ENCODE results near the gene ARGLU1.

The ARGLU1 gene

GRCh38 chr13:106594980-106595379 is 27.0 kb upstream of the ARGLU1 start:
- Histone ChIP-seq H3K9me3 (ENCODE audit: low read depth, low read length) (no peaks in the 10 kb centered on the region), H3K4me3 (no peak overlapping the region), H3K27ac (no peak overlapping the region), H3K36me3 (ENCODE audit: insufficient read depth, low read length) (no peaks in the 10 kb centered on the region), H3K9ac (ENCODE audit: insufficient read length) (no peak overlapping the region)
- no peak for DNase-seq (ENCODE audit: low read depth, low spot score)
- no peak for TF ChIP-seq FOXP2 (optimal IDR thresholded peaks at IDR 0.05; ENCODE audit: control extremely low read depth, extremely low read length, insufficient read depth)
- no peak for TF ChIP-seq POLR2AphosphoS5 (IDR thresholded peaks at IDR 0.05; ENCODE audit: borderline replicate concordance, low read depth, low read length)
- no peak for TF ChIP-seq EZH2 (IDR thresholded peaks at IDR 0.05)

- Histone ChIP-seq H3K27ac (no peak overlapping the region), H3K9me3 (ENCODE audit: low read depth, low read length) (no peaks in the 10 kb centered on the region), H3K36me3 (ENCODE audit: insufficient read depth, low read length) (no peaks in the 10 kb centered on the region), H3K9ac (ENCODE audit: insufficient read length) (no peak overlapping the region), H3K4me3 (no peak overlapping the region)
- TF ChIP-seq EZH2 (IDR thresholded peaks at IDR 0.05) = no peak
- no peak for TF ChIP-seq FOXP2 (optimal IDR thresholded peaks at IDR 0.05; ENCODE audit: control extremely low read depth, extremely low read length, insufficient read depth)
- TF ChIP-seq POLR2AphosphoS5 (IDR thresholded peaks at IDR 0.05; ENCODE audit: borderline replicate concordance, low read depth, low read length) = no peak
- DNase-seq (ENCODE audit: low read depth, low spot score) = no peak
These were observed 25.2 kb upstream of the ARGLU1 start for GRCh38 chr13:106593132-106593531.

DNA sequence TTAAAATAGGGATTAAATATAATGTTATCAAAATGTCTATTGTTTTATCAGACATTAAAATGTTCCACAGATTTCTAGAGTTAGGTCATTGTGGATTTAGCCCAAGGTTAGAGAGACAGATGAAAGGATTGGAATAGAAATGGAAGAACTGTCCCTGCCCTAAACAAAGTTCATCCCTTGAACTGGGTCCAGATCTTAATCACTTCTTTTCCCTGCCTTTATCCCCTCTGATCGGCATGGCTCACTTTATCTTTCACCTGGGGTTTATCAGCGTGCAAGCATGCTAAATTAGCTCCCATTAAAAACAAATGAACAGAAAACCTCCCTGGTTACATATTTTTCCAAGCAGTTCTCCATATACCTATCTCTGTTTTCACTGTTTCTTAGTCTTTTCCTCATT is 23.4 kb upstream of the ARGLU1 start:
- Histone ChIP-seq H3K27ac (no peak overlapping the region), H3K36me3 (ENCODE audit: insufficient read depth, low read length) (no peaks in the 10 kb centered on the region), H3K9ac (ENCODE audit: insufficient read length) (no peak overlapping the region), H3K4me3 (no peak overlapping the region), H3K9me3 (ENCODE audit: low read depth, low read length) (no peaks in the 10 kb centered on the region)
- no peak for TF ChIP-seq FOXP2 (optimal IDR thresholded peaks at IDR 0.05; ENCODE audit: control extremely low read depth, extremely low read length, insufficient read depth)
- DNase-seq (ENCODE audit: low read depth, low spot score) = no peak

DNA sequence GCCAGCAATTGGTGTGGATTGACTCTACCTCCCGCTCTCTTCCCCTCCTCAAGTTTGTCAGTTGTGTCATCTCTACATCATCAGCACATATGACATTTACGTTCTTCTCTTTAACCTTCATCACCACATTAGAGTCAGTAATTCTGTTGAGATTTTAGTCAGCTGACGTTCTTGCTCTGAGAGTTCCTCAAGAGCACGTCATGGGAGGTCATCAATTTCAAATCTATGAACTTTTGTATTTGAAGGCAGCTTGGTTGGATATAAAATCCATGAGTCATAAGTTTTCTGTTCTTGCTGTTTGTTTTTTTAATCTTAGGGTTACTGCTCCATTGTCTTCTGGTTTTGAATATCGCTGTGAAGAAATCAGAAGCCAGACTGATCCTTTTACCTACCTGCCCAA is 21.8 kb upstream of the ARGLU1 start:
- Histone ChIP-seq H3K9me3 (ENCODE audit: low read depth, low read length) (no peaks in the 10 kb centered on the region), H3K9ac (ENCODE audit: insufficient read length) (no peak overlapping the region), H3K4me3 (no peak overlapping the region), H3K36me3 (ENCODE audit: insufficient read depth, low read length) (no peaks in the 10 kb centered on the region), H3K27ac (no peak overlapping the region)
- TF ChIP-seq EZH2 (IDR thresholded peaks at IDR 0.05) (no peak), POLR2AphosphoS5 (IDR thresholded peaks at IDR 0.05; ENCODE audit: borderline replicate concordance, low read depth, low read length) (no peak)
- no peak for DNase-seq (ENCODE audit: low read depth, low spot score)

- Histone ChIP-seq H3K9ac (ENCODE audit: insufficient read length) (no peak overlapping the region), H3K4me3 (no peak overlapping the region), H3K9me3 (ENCODE audit: low read depth, low read length) (no peaks in the 10 kb centered on the region), H3K27ac (no peak overlapping the region), H3K36me3 (ENCODE audit: insufficient read depth, low read length) (no peaks in the 10 kb centered on the region)
- TF ChIP-seq POLR2AphosphoS5 (IDR thresholded peaks at IDR 0.05; ENCODE audit: borderline replicate concordance, low read depth, low read length) = no peak
- no peak for TF ChIP-seq EZH2 (IDR thresholded peaks at IDR 0.05)
- no peak for TF ChIP-seq FOXP2 (optimal IDR thresholded peaks at IDR 0.05; ENCODE audit: control extremely low read depth, extremely low read length, insufficient read depth)
- no peak for DNase-seq (ENCODE audit: low read depth, low spot score)
These were observed 20.4 kb upstream of the ARGLU1 start for GRCh38 chr13:106588367-106588766.

DNA sequence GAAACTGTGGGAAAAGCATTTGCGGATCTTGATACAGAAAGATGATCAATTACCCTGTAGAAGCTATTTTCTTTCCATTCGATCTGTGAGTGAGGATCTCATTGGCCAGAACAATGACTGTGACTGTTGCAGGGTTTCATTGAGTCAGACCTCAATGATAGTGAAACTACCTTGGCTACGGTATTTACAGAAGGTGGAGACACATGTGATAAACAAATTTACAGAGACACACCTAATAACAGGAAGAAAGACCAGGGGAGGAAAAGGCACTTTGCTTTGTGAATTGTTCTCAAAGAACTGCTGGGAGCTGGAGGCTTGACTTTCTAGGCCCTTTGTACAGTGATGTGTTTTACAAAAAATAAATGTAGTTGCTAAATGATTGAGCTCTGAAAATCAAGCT is 19.9 kb upstream of the ARGLU1 start:
- no peak overlapping the region for H3K4me3 ChIP-seq
- TF ChIP-seq EZH2 (IDR thresholded peaks at IDR 0.05) (no peak), POLR2AphosphoS5 (IDR thresholded peaks at IDR 0.05; ENCODE audit: borderline replicate concordance, low read depth, low read length) (no peak), FOXP2 (optimal IDR thresholded peaks at IDR 0.05; ENCODE audit: control extremely low read depth, extremely low read length, insufficient read depth) (no peak)
- no peak overlapping the region for H3K9ac ChIP-seq (ENCODE audit: insufficient read length)
- H3K27ac ChIP-seq = no peak overlapping the region
- no peaks in the 10 kb centered on the region for H3K36me3 ChIP-seq (ENCODE audit: insufficient read depth, low read length)
- no peaks in the 10 kb centered on the region for H3K9me3 ChIP-seq (ENCODE audit: low read depth, low read length)
- DNase-seq (ENCODE audit: low read depth, low spot score) = no peak

GRCh38 chr13:106586648-106587166 is 18.8 kb upstream of the ARGLU1 start:
- no peak overlapping the region for H3K27ac ChIP-seq
- no peaks in the 10 kb centered on the region for H3K9me3 ChIP-seq (ENCODE audit: low read depth, low read length)
- TF ChIP-seq POLR2AphosphoS5 (IDR thresholded peaks at IDR 0.05; ENCODE audit: borderline replicate concordance, low read depth, low read length) = no peak
- TF ChIP-seq FOXP2 (optimal IDR thresholded peaks at IDR 0.05; ENCODE audit: control extremely low read depth, extremely low read length, insufficient read depth) = no peak
- no peak for TF ChIP-seq EZH2 (IDR thresholded peaks at IDR 0.05)
- no peak overlapping the region for H3K9ac ChIP-seq (ENCODE audit: insufficient read length)
- no peaks in the 10 kb centered on the region for H3K36me3 ChIP-seq (ENCODE audit: insufficient read depth, low read length)
- no peak for DNase-seq (ENCODE audit: low read depth, low spot score)
- H3K4me3 ChIP-seq = no peak overlapping the region

DNA sequence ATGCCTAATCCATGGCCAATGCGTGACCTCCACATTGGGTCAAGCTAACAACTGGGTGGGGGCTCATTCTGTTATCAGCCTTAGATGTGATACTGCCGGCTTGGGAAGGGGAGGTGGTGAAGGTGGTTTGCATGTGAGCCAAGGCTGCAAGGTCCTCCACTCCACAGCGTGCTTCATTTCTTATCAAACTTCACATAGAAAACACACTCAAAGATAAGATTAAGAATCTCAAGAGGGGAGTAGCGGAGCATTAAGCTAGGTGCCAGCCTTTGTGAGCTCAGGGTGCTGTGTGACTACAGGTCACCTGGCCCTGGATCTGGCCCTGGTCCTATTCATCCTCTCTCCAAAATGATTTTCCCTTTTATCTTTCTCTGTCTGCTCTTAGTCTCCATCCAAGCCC is 13.3 kb upstream of the ARGLU1 start:
- Histone ChIP-seq H3K27ac (no peak overlapping the region), H3K9me3 (ENCODE audit: low read depth, low read length) (no peaks in the 10 kb centered on the region), H3K36me3 (ENCODE audit: insufficient read depth, low read length) (no peaks in the 10 kb centered on the region), H3K9ac (ENCODE audit: insufficient read length) (no peak overlapping the region), H3K4me3 (no peak overlapping the region)
- DNase-seq (ENCODE audit: low read depth, low spot score) = no peak
- no peak for TF ChIP-seq EZH2 (IDR thresholded peaks at IDR 0.05)
- TF ChIP-seq POLR2AphosphoS5 (IDR thresholded peaks at IDR 0.05; ENCODE audit: borderline replicate concordance, low read depth, low read length) = no peak

- no peak overlapping the region for H3K4me3 ChIP-seq
- no peak for DNase-seq (ENCODE audit: low read depth, low spot score)
- H3K9me3 ChIP-seq (ENCODE audit: low read depth, low read length) = no peaks in the 10 kb centered on the region
- H3K9ac ChIP-seq (ENCODE audit: insufficient read length) = no peak overlapping the region
- no peak overlapping the region for H3K27ac ChIP-seq
- no peaks in the 10 kb centered on the region for H3K36me3 ChIP-seq (ENCODE audit: insufficient read depth, low read length)
- TF ChIP-seq FOXP2 (optimal IDR thresholded peaks at IDR 0.05; ENCODE audit: control extremely low read depth, extremely low read length, insufficient read depth) (no peak), EZH2 (IDR thresholded peaks at IDR 0.05) (no peak), POLR2AphosphoS5 (IDR thresholded peaks at IDR 0.05; ENCODE audit: borderline replicate concordance, low read depth, low read length) (no peak)
These were observed 8.0 kb upstream of the ARGLU1 start for GRCh38 chr13:106575896-106576295.

All from SK-N-MC (cell line).